ENCODE measurements around the gene C1QB. TPM values are rescaled to one million over a fixed set of nuclear protein-coding genes. Genes with fewer than 3 reads are reported as not detected.

Gene C1QB
- polyA plus RNA-seq, 3 donors: 3.9 to 15.4 (median 6.4) TPM

DNA sequence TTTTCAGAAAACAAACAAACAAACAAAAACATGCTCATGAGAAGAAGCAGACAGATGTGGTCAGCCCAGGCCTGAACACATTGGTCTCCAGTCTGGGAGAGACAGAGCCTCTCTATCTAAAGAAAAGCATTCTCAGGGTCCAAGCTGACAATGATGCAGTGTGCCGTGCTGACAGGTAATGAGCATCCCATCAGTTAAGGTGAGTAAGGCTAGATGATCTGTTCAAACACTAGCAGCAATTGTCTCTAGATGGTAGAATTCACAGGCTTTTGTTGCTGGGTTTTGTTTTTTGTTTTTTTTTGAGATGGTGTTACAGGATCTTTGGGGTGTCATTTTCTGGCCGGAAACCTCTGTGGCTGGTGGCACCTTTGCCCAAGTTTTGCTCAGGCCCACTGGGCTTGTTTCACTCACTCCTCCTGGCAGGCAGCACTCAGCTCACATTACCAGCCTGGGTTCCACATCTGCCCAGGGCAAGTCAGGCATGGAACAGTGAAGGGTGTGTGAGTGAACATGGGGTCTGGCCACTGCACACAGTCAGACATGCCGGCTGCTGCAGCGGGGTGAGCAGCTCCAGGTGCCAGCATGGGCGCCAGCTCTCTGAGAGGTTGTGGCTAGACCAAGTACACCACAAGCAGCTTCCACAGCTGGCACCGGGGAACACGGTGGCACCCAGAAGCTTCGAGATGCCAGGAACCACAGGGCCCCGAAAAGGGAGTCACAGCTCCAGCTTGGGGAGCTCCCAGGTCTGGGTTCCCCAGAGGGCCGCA is 19.2 kb upstream of the C1QB start:
- no peaks in the 10 kb centered on the region for H4K20me1 ChIP-seq (ENCODE audit: insufficient read depth, low read length)
- no peak for DNase-seq
- no peak overlapping the region for H3K9ac ChIP-seq (ENCODE audit: insufficient read depth, low read length, poor library complexity, severe bottlenecking)
- peaks cover 16 to 22% of the 10 kb centered on the region in 2 donors for H3K4me1 ChIP-seq (ENCODE audit: control insufficient read depth in 1 of 2, insufficient read depth in 2 of 2, low read length in 2 of 2)
- intact Hi-C loops (cut with micrococcal nuclease): no loop called here
- H3K27me3 Mint-ChIP-seq (ENCODE audit: low read depth in 3 of 3): peaks cover 20 to 29% (median 22%) of the 10 kb centered on the region in 3 donors
- H3K4me1 Mint-ChIP-seq: peaks cover 22% of the 10 kb centered on the region
- peaks cover 0 to 4% (median 0%) of the 10 kb centered on the region in 7 donors for H3K9me3 Mint-ChIP-seq
- no peak overlapping the region for H3K4me2 ChIP-seq (replicated peaks; ENCODE audit: extremely low read depth, low read length, poor library complexity, severe bottlenecking)
- no peaks in the 10 kb centered on the region for H3K36me3 Mint-ChIP-seq
- TF ChIP-seq, protein P1, sequence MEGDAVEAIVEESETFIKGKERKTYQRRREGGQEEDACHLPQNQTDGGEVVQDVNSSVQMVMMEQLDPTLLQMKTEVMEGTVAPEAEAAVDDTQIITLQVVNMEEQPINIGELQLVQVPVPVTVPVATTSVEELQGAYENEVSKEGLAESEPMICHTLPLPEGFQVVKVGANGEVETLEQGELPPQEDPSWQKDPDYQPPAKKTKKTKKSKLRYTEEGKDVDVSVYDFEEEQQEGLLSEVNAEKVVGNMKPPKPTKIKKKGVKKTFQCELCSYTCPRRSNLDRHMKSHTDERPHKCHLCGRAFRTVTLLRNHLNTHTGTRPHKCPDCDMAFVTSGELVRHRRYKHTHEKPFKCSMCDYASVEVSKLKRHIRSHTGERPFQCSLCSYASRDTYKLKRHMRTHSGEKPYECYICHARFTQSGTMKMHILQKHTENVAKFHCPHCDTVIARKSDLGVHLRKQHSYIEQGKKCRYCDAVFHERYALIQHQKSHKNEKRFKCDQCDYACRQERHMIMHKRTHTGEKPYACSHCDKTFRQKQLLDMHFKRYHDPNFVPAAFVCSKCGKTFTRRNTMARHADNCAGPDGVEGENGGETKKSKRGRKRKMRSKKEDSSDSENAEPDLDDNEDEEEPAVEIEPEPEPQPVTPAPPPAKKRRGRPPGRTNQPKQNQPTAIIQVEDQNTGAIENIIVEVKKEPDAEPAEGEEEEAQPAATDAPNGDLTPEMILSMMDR (IDR thresholded peaks at IDR 0.05): no peak
- WGBS (ENCODE audit: insufficient coverage): 89% methylated on average over 9 of the region's 10 CpGs
- H3K4me3 ChIP-seq (replicated peaks in 1 of 3; ENCODE audit: low read depth in 2 of 3, low read length in 3 of 3): no peak overlapping the region
- H3K79me2 ChIP-seq (ENCODE audit: insufficient read depth, low read length): no peaks in the 10 kb centered on the region
- no peak overlapping the region for H3K27ac ChIP-seq (ENCODE audit: low read depth in 1 of 2, low read length in 2 of 2)
- H3K36me3 ChIP-seq (replicated peaks in 1 of 2; ENCODE audit: control insufficient read depth in 1 of 2, insufficient read depth in 2 of 2, low read length in 2 of 2): no peaks in the 10 kb centered on the region
- H3K4me3 Mint-ChIP-seq: no peak overlapping the region
- H2AFZ ChIP-seq (ENCODE audit: insufficient read depth, low read depth, low read length, poor library complexity, severe bottlenecking): no peak overlapping the region
- H3K27ac Mint-ChIP-seq: no peak overlapping the region
- peaks cover 0 to 6% of the 10 kb centered on the region in 2 donors for H3K9me3 ChIP-seq (replicated peaks in 1 of 2; ENCODE audit: control insufficient read depth in 1 of 2, insufficient read depth in 1 of 2, low read length in 2 of 2)
- peaks cover 0 to 8% of the 10 kb centered on the region in 2 donors for H3K27me3 ChIP-seq (ENCODE audit: control insufficient read depth in 2 of 2, insufficient read depth in 2 of 2, low read length in 2 of 2)

DNA sequence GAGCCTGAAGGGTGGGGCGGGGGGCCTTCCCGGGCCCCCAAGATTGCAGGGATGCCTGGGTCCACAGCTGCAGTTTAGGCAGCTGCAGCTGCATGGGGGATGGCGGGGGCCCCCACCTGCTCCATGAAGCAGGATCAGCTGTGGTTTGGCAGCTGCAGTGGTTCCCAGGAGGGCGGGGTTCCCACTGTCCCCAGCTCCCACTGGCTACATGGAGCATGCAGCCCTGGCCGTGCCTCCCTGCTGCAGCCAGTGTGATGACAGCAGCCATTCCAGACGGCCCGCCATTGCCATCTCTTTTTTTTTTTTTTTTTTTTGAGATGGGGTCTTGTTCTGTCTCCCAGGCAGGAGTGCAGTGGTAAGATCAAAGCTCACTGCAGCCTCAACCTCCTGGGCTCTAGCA is 17.6 kb upstream of the C1QB start:
- H3K9ac ChIP-seq (ENCODE audit: insufficient read depth, low read length, poor library complexity, severe bottlenecking): no peak overlapping the region
- intact Hi-C loops (cut with micrococcal nuclease): no loop called here
- Mint-ChIP-seq H3K27ac (no peak overlapping the region), H3K9me3 (peaks cover 0 to 4% (median 0%) of the 10 kb centered on the region in 7 donors), H3K4me1 (peaks cover 22% of the 10 kb centered on the region), H3K4me3 (no peak overlapping the region), H3K27me3 (ENCODE audit: low read depth in 3 of 3) (peaks cover 17 to 19% (median 18%) of the 10 kb centered on the region in 3 donors), H3K36me3 (no peaks in the 10 kb centered on the region)
- DNase-seq: no peak
- TF ChIP-seq, protein P1 (IDR thresholded peaks at IDR 0.05): no peak
- no peak overlapping the region for H3K27ac ChIP-seq (ENCODE audit: low read depth in 1 of 2, low read length in 2 of 2)
- H3K27me3 ChIP-seq (ENCODE audit: control insufficient read depth in 2 of 2, insufficient read depth in 2 of 2, low read length in 2 of 2): peaks cover 0 to 5% of the 10 kb centered on the region in 2 donors
- H3K4me3 ChIP-seq (replicated peaks in 1 of 3; ENCODE audit: low read depth in 2 of 3, low read length in 3 of 3): no peak overlapping the region
- H3K36me3 ChIP-seq (replicated peaks in 1 of 2; ENCODE audit: control insufficient read depth in 1 of 2, insufficient read depth in 2 of 2, low read length in 2 of 2): no peaks in the 10 kb centered on the region
- H4K20me1 ChIP-seq (ENCODE audit: insufficient read depth, low read length): no peaks in the 10 kb centered on the region
- peaks cover 16 to 22% of the 10 kb centered on the region in 2 donors for H3K4me1 ChIP-seq (ENCODE audit: control insufficient read depth in 1 of 2, insufficient read depth in 2 of 2, low read length in 2 of 2)
- H2AFZ ChIP-seq (ENCODE audit: insufficient read depth, low read depth, low read length, poor library complexity, severe bottlenecking): no peak overlapping the region
- H3K9me3 ChIP-seq (replicated peaks in 1 of 2; ENCODE audit: control insufficient read depth in 1 of 2, insufficient read depth in 1 of 2, low read length in 2 of 2): peaks cover 0 to 6% of the 10 kb centered on the region in 2 donors
- H3K79me2 ChIP-seq (ENCODE audit: insufficient read depth, low read length): no peaks in the 10 kb centered on the region
- WGBS (ENCODE audit: insufficient coverage): 79% methylated on average over 4 of the region's 7 CpGs
- no peak overlapping the region for H3K4me2 ChIP-seq (replicated peaks; ENCODE audit: extremely low read depth, low read length, poor library complexity, severe bottlenecking)
